BLaER1 (cell line): ENCODE results near the gene PSMD1.

Source experiments
- H3K27ac ChIP-seq: shearing (Covaris generic); formaldehyde crosslinking; 2 replicates; pipeline ENCODE4 v1.8.1; 2022
- H3K27me3 ChIP-seq: shearing (Covaris generic); formaldehyde crosslinking; 2 replicates; pipeline ENCODE4 v1.8.1; 2022
- H3K36me3 ChIP-seq: shearing (Covaris generic); formaldehyde crosslinking; 2 replicates; pipeline ENCODE4 v1.8.1; 2022
- H3K4me1 ChIP-seq: shearing (Covaris generic); formaldehyde crosslinking; 2 replicates; pipeline ENCODE4 v1.8.1; 2022
- H3K4me2 ChIP-seq: shearing (Covaris generic); formaldehyde crosslinking; 2 replicates; pipeline ENCODE4 v1.8.1; 2022
- H3K4me3 ChIP-seq: shearing (Covaris generic); formaldehyde crosslinking; 2 replicates; pipeline ENCODE4 v1.8.1; 2022
- H3K9ac ChIP-seq: shearing (Covaris generic); formaldehyde crosslinking; 2 replicates; pipeline ENCODE4 v1.8.1; 2022
- H3K9me3 ChIP-seq: shearing (Covaris generic); formaldehyde crosslinking; 2 replicates; pipeline ENCODE4 v1.8.1; 2022
- H4K20me1 ChIP-seq: shearing (Covaris generic); formaldehyde crosslinking; 2 replicates; pipeline ENCODE4 v1.8.1; 2022
- Cebpa-rat ChIP-seq: shearing (Covaris generic); IDR thresholded peaks from 2 replicates; pipeline ENCODE4 v1.8.1; 2022

Gene PSMD1

DNA sequence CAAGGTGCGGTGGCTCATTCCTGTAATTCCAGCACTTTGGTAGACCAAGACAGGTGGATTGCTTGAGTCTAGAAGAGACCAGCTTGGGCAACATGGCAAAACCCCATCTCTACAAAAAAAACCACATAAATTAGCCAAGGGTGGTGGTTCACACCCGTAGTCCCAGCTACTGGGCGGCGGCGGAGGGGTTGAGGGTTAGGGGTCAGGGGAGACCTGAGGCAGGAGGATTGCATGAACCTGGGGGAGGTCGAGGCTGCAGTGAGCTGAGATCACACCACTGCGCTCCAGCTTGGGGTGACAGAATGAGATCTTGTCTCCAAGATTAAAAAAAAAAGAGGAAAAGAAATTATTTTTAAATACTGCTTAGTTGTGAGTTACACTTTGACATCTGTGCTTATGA is 69.5 kb downstream of the PSMD1 start:
- Histone ChIP-seq H3K4me3 (no peak overlapping the region), H3K4me2 (no peak overlapping the region), H4K20me1 (no peaks in the 10 kb centered on the region), H3K36me3 (no peaks in the 10 kb centered on the region; the same call in 1 of the 2 replicates), H3K4me1 (no peaks in the 10 kb centered on the region), H3K9me3 (no peaks in the 10 kb centered on the region), H3K27me3 (no peaks in the 10 kb centered on the region), H3K9ac (no peak overlapping the region), H3K27ac (no peak overlapping the region)
- no peak for TF ChIP-seq Cebpa-rat

DNA sequence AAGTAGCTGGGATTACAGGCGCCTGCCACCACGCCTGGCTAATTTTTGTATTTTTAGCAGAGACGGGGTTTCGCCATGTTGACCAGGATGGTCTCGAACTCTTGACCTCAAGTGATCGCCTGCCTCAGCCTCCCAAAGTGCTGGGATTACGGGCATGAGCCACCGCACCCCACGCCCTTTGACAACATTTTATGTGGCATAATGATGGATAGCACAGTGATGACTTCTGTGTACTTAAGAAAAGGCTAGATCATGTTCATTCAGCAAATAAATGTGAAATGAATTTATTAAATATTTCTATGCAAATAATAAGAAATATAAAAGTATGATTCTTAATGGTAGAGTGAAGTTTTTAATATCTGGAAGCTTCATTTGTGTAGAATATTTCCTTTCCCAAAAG is 70.8 kb downstream of the PSMD1 start:
- no peak overlapping the region for H3K4me3 ChIP-seq
- H3K36me3 ChIP-seq = no peaks in the 10 kb centered on the region; the same call in 1 of the 2 replicates
- no peak for TF ChIP-seq Cebpa-rat
- H3K9me3 ChIP-seq = no peaks in the 10 kb centered on the region
- H3K27me3 ChIP-seq = no peaks in the 10 kb centered on the region
- H3K27ac ChIP-seq = no peak overlapping the region
- no peaks in the 10 kb centered on the region for H4K20me1 ChIP-seq
- H3K4me1 ChIP-seq = no peaks in the 10 kb centered on the region
- H3K9ac ChIP-seq = no peak overlapping the region
- H3K4me2 ChIP-seq = no peak overlapping the region

DNA sequence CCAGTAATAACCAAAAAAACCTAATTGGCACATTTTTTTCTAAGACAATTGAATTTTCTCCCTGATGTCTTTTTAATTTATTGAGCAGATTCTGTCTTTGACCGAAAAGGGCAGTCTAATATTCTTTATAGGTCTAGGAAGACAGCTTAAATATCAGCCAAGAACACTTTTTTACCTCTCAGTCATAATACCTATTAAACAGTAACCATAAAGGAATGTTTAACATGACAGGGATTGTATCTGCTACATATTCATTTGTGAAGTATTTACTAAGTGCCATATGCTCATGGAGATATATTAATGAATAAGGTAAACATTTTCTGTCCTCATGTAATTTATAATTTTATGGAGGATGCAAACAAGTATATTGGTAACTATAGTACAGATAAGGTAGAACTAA is 71.3 kb downstream of the PSMD1 start:
- Histone ChIP-seq H3K4me1 (no peaks in the 10 kb centered on the region), H3K4me2 (no peak overlapping the region), H3K27me3 (no peaks in the 10 kb centered on the region), H3K36me3 (no peaks in the 10 kb centered on the region; the same call in 1 of the 2 replicates), H4K20me1 (no peaks in the 10 kb centered on the region), H3K9me3 (no peaks in the 10 kb centered on the region), H3K9ac (no peak overlapping the region), H3K4me3 (no peak overlapping the region), H3K27ac (no peak overlapping the region)
- TF ChIP-seq Cebpa-rat = no peak

GRCh38 chr2:231128541-231128940 is 71.9 kb downstream of the PSMD1 start:
- H3K36me3 ChIP-seq = no peaks in the 10 kb centered on the region; the same call in 1 of the 2 replicates
- no peak for TF ChIP-seq Cebpa-rat
- H3K4me1 ChIP-seq = no peaks in the 10 kb centered on the region
- H3K9me3 ChIP-seq = no peaks in the 10 kb centered on the region
- H4K20me1 ChIP-seq = no peaks in the 10 kb centered on the region
- H3K27me3 ChIP-seq = no peaks in the 10 kb centered on the region
- no peak overlapping the region for H3K4me3 ChIP-seq
- no peak overlapping the region for H3K4me2 ChIP-seq
- H3K9ac ChIP-seq = no peak overlapping the region
- H3K27ac ChIP-seq = no peak overlapping the region

DNA sequence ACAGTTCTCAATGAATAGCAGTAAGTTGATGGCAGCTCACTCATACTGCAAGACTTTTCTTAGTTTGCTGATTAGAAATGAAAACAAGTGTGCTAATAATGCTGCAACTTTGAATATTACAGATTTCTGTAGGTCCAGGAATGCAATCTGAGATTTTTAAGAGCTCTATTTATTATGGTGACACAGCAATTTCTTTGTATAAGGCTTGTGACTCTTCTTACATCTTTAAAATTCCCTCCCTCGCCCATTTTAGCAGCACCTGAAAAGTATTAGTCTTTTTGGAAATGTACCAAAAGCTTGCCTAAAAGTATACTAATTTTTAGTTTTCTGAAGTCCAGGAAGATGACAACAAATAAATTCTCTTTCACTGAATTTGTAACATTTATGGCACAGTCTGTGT is 72.5 kb downstream of the PSMD1 start:
- no peak overlapping the region for H3K4me2 ChIP-seq
- no peaks in the 10 kb centered on the region for H3K4me1 ChIP-seq
- H3K9me3 ChIP-seq = no peaks in the 10 kb centered on the region
- no peaks in the 10 kb centered on the region; the same call in 1 of the 2 replicates for H3K36me3 ChIP-seq
- no peaks in the 10 kb centered on the region for H4K20me1 ChIP-seq
- H3K4me3 ChIP-seq = no peak overlapping the region
- no peak overlapping the region for H3K27ac ChIP-seq
- no peak overlapping the region for H3K9ac ChIP-seq
- H3K27me3 ChIP-seq = no peaks in the 10 kb centered on the region
- no peak for TF ChIP-seq Cebpa-rat

- Histone ChIP-seq H3K9me3 (no peaks in the 10 kb centered on the region), H3K36me3 (no peaks in the 10 kb centered on the region; the same call in 1 of the 2 replicates), H3K4me2 (no peak overlapping the region), H3K4me3 (no peak overlapping the region), H3K27me3 (no peaks in the 10 kb centered on the region), H4K20me1 (no peaks in the 10 kb centered on the region), H3K9ac (no peak overlapping the region), H3K4me1 (no peaks in the 10 kb centered on the region), H3K27ac (no peak overlapping the region)
- TF ChIP-seq Cebpa-rat = no peak
Observed at GRCh38 chr2:231130336-231131056, 73.8 kb downstream of the PSMD1 start.

DNA sequence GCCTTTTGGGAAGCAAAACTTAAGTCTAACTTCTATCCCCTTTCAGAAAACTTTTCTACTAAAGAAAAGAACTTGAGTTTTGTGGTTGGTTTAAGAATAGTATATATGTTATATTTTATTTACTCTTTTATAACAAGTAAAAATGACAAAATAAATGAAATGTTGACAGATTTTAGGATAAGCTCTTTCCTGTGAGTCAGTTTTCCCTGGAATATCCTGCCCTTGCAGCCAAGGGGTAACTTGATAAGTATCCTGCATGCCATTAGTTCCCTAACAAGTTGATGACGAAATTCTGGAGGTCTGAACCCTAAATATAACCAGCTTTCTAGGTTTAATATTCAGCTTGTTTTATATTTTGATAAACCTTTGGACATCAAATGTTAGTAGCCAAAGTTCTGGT is 75.5 kb downstream of the PSMD1 start:
- no peak overlapping the region for H3K9ac ChIP-seq
- no peaks in the 10 kb centered on the region; the same call in 1 of the 2 replicates for H3K36me3 ChIP-seq
- no peak overlapping the region for H3K27ac ChIP-seq
- no peak overlapping the region for H3K4me3 ChIP-seq
- H4K20me1 ChIP-seq = no peaks in the 10 kb centered on the region
- no peaks in the 10 kb centered on the region for H3K9me3 ChIP-seq
- no peak overlapping the region for H3K4me2 ChIP-seq
- H3K4me1 ChIP-seq = no peaks in the 10 kb centered on the region
- no peak for TF ChIP-seq Cebpa-rat
- no peaks in the 10 kb centered on the region for H3K27me3 ChIP-seq

GRCh38 chr2:231133365-231134099 is 76.9 kb downstream of the PSMD1 start:
- peaks cover 6% of the 10 kb centered on the region for H3K36me3 ChIP-seq
- H4K20me1 ChIP-seq = no peaks in the 10 kb centered on the region
- no peak overlapping the region for H3K4me3 ChIP-seq
- H3K27me3 ChIP-seq = no peaks in the 10 kb centered on the region
- no peak overlapping the region for H3K27ac ChIP-seq
- no peak for TF ChIP-seq Cebpa-rat
- no peak overlapping the region for H3K9ac ChIP-seq
- no peak overlapping the region for H3K4me2 ChIP-seq
- H3K4me1 ChIP-seq = no peaks in the 10 kb centered on the region
- H3K9me3 ChIP-seq = no peaks in the 10 kb centered on the region

GRCh38 chr2:231134910-231135655 is 78.4 kb downstream of the PSMD1 start:
- H3K27ac ChIP-seq = no peak overlapping the region
- no peaks in the 10 kb centered on the region for H3K27me3 ChIP-seq
- no peak overlapping the region for H3K4me2 ChIP-seq
- no peaks in the 10 kb centered on the region for H3K4me1 ChIP-seq
- H3K9me3 ChIP-seq = no peaks in the 10 kb centered on the region
- no peak for TF ChIP-seq Cebpa-rat
- no peaks in the 10 kb centered on the region for H4K20me1 ChIP-seq
- no peak overlapping the region for H3K9ac ChIP-seq
- H3K4me3 ChIP-seq = no peak overlapping the region
- peaks cover 21% of the 10 kb centered on the region for H3K36me3 ChIP-seq

DNA sequence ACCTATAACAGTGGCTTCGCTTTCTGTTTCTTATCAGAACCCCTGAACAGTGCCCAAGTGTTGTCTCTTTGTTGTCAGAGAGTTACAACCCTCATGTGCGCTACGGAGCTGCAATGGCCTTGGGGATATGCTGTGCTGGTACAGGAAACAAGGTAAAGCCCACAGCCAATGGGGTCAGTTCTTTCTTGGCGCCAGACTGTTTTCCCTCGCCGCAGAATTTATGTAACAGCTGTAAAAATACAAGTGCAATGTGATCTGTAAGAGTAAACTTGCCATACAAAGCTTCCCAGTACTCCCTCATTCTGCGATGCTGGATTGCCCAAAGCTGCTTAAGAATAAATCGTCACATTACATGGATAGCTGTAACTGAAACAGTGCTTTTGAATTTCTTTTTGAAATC is 82.0 kb downstream of the PSMD1 start:
- TF ChIP-seq Cebpa-rat = no peak
- Histone ChIP-seq H3K27me3 (no peaks in the 10 kb centered on the region), H3K27ac (no peak overlapping the region), H3K9me3 (no peaks in the 10 kb centered on the region), H3K4me1 (no peaks in the 10 kb centered on the region), H3K9ac (no peak overlapping the region), H4K20me1 (no peaks in the 10 kb centered on the region), H3K4me2 (no peak overlapping the region), H3K4me3 (no peak overlapping the region), H3K36me3 (peaks cover 38% of the 10 kb centered on the region)
